Keratinocyte (primary cell): ENCODE measurements around the gene GGTLC1. TPM values are rescaled to one million over a fixed set of nuclear protein-coding genes. Genes with fewer than 3 reads are reported as not detected.

Experiments used
- DNase-seq: peaks from one replicate; pipeline ENCODE4 v3.0.0-alpha.2; 2011; ENCODE audit warnings: low read depth, missing footprints, low spot score
- FAIRE-seq: peaks from 2 replicates; lab custom pipeline; 2011; peaks lifted over from hg19 to GRCh38; lab: Jason Lieb, UNC
- H2AFZ ChIP-seq: 2 replicates; pipeline ENCODE4 v1.6.0; 2012; ENCODE audit warnings: low read length, control low read depth, inconsistent platforms; ENCODE audit not compliant: control insufficient read depth
- H3K27ac ChIP-seq: 2 replicates; pipeline ENCODE4 v1.5.1; 2011; ENCODE audit warnings: low read length; ENCODE audit not compliant: control insufficient read depth, insufficient read depth
- H3K27me3 ChIP-seq: 3 replicates; pipeline ENCODE4 v1.6.0; 2011; ENCODE audit warnings: low read length; ENCODE audit not compliant: control insufficient read depth, insufficient read depth; ENCODE audit errors: extremely low read depth
- H3K36me3 ChIP-seq, 2 experiments: 2 replicates in 1 of 2; 3 replicates in 1 of 2; pipeline ENCODE4 v1.5.1; 2011; ENCODE audit warnings: low read length in 2 of 2, mild to moderate bottlenecking in 1 of 2; ENCODE audit not compliant: control insufficient read depth in 2 of 2, insufficient read depth in 2 of 2; ENCODE audit errors: extremely low read depth in 1 of 2
- H3K4me1 ChIP-seq: 3 replicates; pipeline ENCODE4 v1.5.1; 2011; ENCODE audit warnings: low read length; ENCODE audit not compliant: control insufficient read depth, insufficient read depth; ENCODE audit errors: extremely low read depth
- H3K4me2 ChIP-seq: 3 replicates; pipeline ENCODE4 v1.6.0; 2011; ENCODE audit warnings: low read depth, low read length; ENCODE audit not compliant: control insufficient read depth, insufficient read depth; ENCODE audit errors: extremely low read depth
- H3K4me3 ChIP-seq, 3 experiments: fragments of 200-600 bp in 1 of 3; sonication (generic) in 1 of 3; 2 replicates in 2 of 3; 3 replicates in 1 of 3; pipeline ENCODE4 v1.5.1; 2011 to 2016; ENCODE audit warnings: low read length in 3 of 3, mild to moderate bottlenecking in 3 of 3, control low read depth in 2 of 3, inconsistent platforms in 1 of 3, low read depth in 1 of 3, mixed read lengths in 1 of 3, mixed run types in 1 of 3, moderate library complexity in 1 of 3; ENCODE audit not compliant: control insufficient read depth in 2 of 3, insufficient read depth in 2 of 3; ENCODE audit errors: extremely low read depth in 1 of 3
- H3K79me2 ChIP-seq: 2 replicates; pipeline ENCODE4 v1.6.0; 2012; ENCODE audit warnings: low read length; ENCODE audit not compliant: control insufficient read depth, insufficient read depth
- H3K9ac ChIP-seq: 3 replicates; pipeline ENCODE4 v1.6.0; 2011; ENCODE audit warnings: low read length; ENCODE audit not compliant: control insufficient read depth, insufficient read depth; ENCODE audit errors: extremely low read depth
- H3K9me1 ChIP-seq: 3 replicates; pipeline ENCODE4 v1.6.0; 2011; ENCODE audit warnings: low read length; ENCODE audit not compliant: control insufficient read depth, insufficient read depth; ENCODE audit errors: extremely low read depth
- H3K9me3 ChIP-seq: 2 replicates; pipeline ENCODE4 v1.5.1; 2012; ENCODE audit warnings: low read depth, low read length; ENCODE audit not compliant: control insufficient read depth
- H4K20me1 ChIP-seq: 3 replicates; pipeline ENCODE4 v1.6.0; 2011; ENCODE audit warnings: low read length; ENCODE audit not compliant: control insufficient read depth, insufficient read depth; ENCODE audit errors: extremely low read depth
- CTCF ChIP-seq, 3 experiments: IDR thresholded peaks in 1 of 3; conservative IDR thresholded peaks in 1 of 3; optimal IDR thresholded peaks in 1 of 3; 2 replicates in 2 of 3; 3 replicates in 1 of 3; pipeline versions ENCODE3 to v1.5.1; 2011; ENCODE audit warnings: low read length in 3 of 3, mild to moderate bottlenecking in 3 of 3, moderate library complexity in 2 of 3, control low read depth in 1 of 3, inconsistent platforms in 1 of 3; ENCODE audit not compliant: insufficient read depth in 2 of 3; ENCODE audit errors: extremely low read depth in 1 of 3
- EZH2 ChIP-seq: IDR thresholded peaks from one replicate; pipeline ENCODE4 v1.6.1; 2012; ENCODE audit warnings: inconsistent platforms, mild to moderate bottlenecking, low read length, moderate library complexity
- dilution Hi-C: fragments of 300-500 bp; cut with MboI; formaldehyde crosslinking; loops from one replicate; pipeline ENCODE4 v1.7.0; 2020; ENCODE audit warnings: low sequenced_read_pairs; ENCODE audit not compliant: extremely low pct_ligation_motif_present
- polyA plus RNA-seq, 5 experiments: library from polyadenylated mRNA; depleted of rRNA in 3 of 5; stranded (reverse) in 3 of 5; stranded (forward) in 1 of 5; unstranded in 1 of 5; fragments of >200 nt; gene quantifications; 1 replicate in 1 of 5; 2 replicates in 3 of 5; 3 replicates in 1 of 5; pipeline versions ENCODE4 v1.2.1 to v1.2.3, GENCODE V29; 2011 to 2012; ENCODE audit warnings: missing spikeins in 2 of 5, low read depth in 1 of 5, low replicate concordance in 1 of 5
- small RNA-seq, 3 experiments: library from RNA; depleted of rRNA; stranded (forward); fragments of <200 nt; gene quantifications; one replicate each; pipeline ENCODE3, GENCODE V24; 2012; ENCODE audit warnings: low read depth in 3 of 3, low replicate concordance in 1 of 3; ENCODE audit not compliant: insufficient read length in 3 of 3

The GGTLC1 gene
- polyA plus RNA-seq, 1 donor (not counting 4 experiments of a cell fraction or from before 2014, with no cell fraction given), result not detected

- dilution Hi-C loops, result no loop called here
- FAIRE-seq, result no peak
- no peak overlapping the region for H3K9ac ChIP-seq
- H3K79me2 ChIP-seq, result no peaks in the 10 kb centered on the region
- no peaks in the 10 kb centered on the region for H3K27me3 ChIP-seq
- H2AFZ ChIP-seq, result no peak overlapping the region
- no peak overlapping the region for H3K4me2 ChIP-seq
- H3K4me1 ChIP-seq, result no peaks in the 10 kb centered on the region
- H3K9me3 ChIP-seq, result no peaks in the 10 kb centered on the region
- no peaks in the 10 kb centered on the region for H4K20me1 ChIP-seq
- no peak for TF ChIP-seq EZH2
- TF ChIP-seq CTCF (optimal IDR thresholded peaks at IDR 0.05 in 1 of 3, IDR thresholded peaks at IDR 0.05 in 1 of 3, conservative IDR thresholded peaks at IDR 0.05 in 1 of 3; ENCODE audit: extremely low read depth in 1 of 3, insufficient read depth in 2 of 3, low read length in 3 of 3), result no peak
- no peak for DNase-seq
- H3K36me3 ChIP-seq, result no peaks in the 10 kb centered on the region
- H3K9me1 ChIP-seq, result no peaks in the 10 kb centered on the region
- H3K4me3 ChIP-seq, result no peak overlapping the region
- H3K27ac ChIP-seq, result no peak overlapping the region
Observed at GRCh38 chr20:23938118-23938438, 50.5 kb downstream of the GGTLC1 start.

GRCh38 chr20:23937303-23938117 lies 51.1 kb downstream of the GGTLC1 start:
- peak; percentile 73 to 94 (median 79) for TF ChIP-seq CTCF (optimal IDR thresholded peaks at IDR 0.05 in 1 of 3, IDR thresholded peaks at IDR 0.05 in 1 of 3, conservative IDR thresholded peaks at IDR 0.05 in 1 of 3; ENCODE audit: extremely low read depth in 1 of 3, insufficient read depth in 2 of 3, low read length in 3 of 3)
- TF ChIP-seq EZH2, result no peak
- no peak overlapping the region for H3K4me2 ChIP-seq
- no peaks in the 10 kb centered on the region for H3K79me2 ChIP-seq
- no peak overlapping the region for H3K27ac ChIP-seq
- no peaks in the 10 kb centered on the region for H3K36me3 ChIP-seq
- H4K20me1 ChIP-seq, result no peaks in the 10 kb centered on the region
- H3K27me3 ChIP-seq, result no peaks in the 10 kb centered on the region
- DNase-seq, result no peak
- no peak overlapping the region for H2AFZ ChIP-seq
- dilution Hi-C loops, result no loop called here
- H3K9me1 ChIP-seq, result no peaks in the 10 kb centered on the region
- FAIRE-seq, result peak; percentile 69
- no peak overlapping the region for H3K9ac ChIP-seq
- H3K4me1 ChIP-seq, result no peaks in the 10 kb centered on the region
- H3K4me3 ChIP-seq, result no peak overlapping the region
- H3K9me3 ChIP-seq, result no peaks in the 10 kb centered on the region

Small RNAs within 50 kb of the gene (small RNA-seq; reads per million reads assigned to genes)
- gene AL133466.1, result 0 reads per million in 3 experiments

Other genes starting within 250 kb of the GGTLC1 start
- gene CST1, start 237.8 kb downstream of the GGTLC1 start, polyA plus RNA-seq, result not detected in 3 replicates
- not detected in 3 replicates for gene CST2, start 162.1 kb downstream of the GGTLC1 start, polyA plus RNA-seq
- gene CST5, start 109.0 kb downstream of the GGTLC1 start, polyA plus RNA-seq, result not detected in 3 replicates